GM12892 (cell line): ENCODE data around the gene CCL22.

Experiments
- POLR2A ChIP-seq: IDR thresholded peaks from 2 replicates; pipeline ENCODE4 v1.6.1; 2011; ENCODE audit warnings: low read depth, low read length, control low read depth
- POLR2AphosphoS5 ChIP-seq: IDR thresholded peaks from 2 replicates; pipeline ENCODE4 v1.6.1; 2011; ENCODE audit warnings: low read depth, low read length, control low read depth
- TAF1 ChIP-seq: IDR thresholded peaks from 2 replicates; pipeline ENCODE4 v1.6.1; 2011; ENCODE audit warnings: low read depth, mild to moderate bottlenecking, control low read depth, low read length, borderline replicate concordance

DNA sequence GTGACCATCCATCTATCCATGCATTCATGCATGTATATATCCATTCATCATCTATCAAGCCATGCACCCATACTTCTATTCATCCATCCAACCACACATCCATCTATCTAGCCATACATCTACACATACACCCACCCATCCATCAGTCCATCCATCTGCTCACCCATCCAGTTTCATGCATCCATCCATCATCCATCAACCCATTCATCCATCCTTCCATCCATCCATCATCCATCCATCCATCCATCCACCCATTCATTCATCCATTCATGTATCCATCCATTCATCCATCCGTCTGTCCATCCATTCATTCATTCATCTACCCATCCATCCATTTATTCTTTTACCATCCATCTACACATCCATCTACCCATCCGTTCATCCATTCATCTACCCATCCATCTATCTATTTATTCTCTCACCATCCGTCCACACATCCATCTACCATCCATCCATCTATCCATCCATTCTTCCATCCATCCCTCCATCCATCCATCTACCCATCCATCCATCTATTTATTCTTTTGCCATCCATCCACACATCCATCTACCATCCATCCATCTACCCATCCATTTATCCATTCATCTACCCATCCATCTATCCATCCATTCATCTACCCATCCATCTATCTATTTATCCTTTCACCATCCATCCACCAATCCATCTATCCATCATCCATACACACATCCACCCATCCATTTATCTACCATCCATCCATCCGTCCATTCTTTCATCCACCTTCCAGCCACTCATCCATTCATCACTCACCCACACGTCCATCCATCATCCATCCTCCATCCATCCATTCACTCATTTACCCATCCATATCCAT is 49.2 kb downstream of the CCL22 start:
- TF ChIP-seq POLR2A = no peak
- TF ChIP-seq POLR2AphosphoS5 = no peak
- TF ChIP-seq TAF1 = no peak
